Measurements from ENCODE around the gene SMIM35. TPM values are rescaled to one million over a fixed set of nuclear protein-coding genes. Genes with fewer than 3 reads are reported as not detected.

SMIM35 gene
- total and polyA plus RNA-seq, 11 donors: 0.21 TPM; not detected in 10

DNA sequence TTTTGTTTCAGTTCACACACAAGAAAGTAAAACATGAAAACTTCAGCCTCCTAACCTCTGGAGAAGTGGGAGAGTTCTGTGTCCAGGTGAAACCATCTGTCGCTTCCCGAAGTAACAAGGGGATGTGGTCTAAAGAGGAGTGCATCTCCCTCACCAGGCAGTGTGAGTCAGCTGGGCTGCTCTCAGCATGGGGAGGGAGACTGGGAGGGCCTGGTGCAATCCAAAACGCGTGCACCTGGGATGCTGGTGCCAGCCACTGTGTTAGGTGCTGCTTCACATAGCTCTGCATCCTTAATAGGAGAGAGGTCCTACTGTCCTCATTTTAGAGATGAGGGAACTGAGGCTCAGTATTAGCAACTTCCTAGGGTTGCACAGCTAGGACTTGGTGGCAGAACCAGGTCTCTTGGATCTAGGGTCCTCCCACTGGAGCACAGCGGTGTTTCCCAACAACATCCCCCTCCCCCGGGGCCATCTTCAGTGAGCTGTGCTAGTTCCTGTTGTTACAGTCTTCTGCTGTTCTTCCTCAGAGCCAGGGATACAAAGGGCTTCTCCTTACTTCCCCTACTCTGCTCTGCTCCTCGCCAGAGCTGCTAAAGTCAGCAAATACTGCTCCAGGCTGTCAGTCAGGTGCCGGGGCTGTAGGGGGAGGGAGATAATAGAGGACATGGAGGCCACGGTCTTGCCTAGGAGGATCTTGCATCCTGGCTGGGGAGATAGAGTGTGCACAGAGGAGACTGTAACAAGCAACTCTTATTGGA lies 92.6 kb downstream of the SMIM35 start:
- peak overlapping the region in 1 of 12 donors; percentile 24 for H3K4me3 ChIP-seq
- no peaks in the 10 kb centered on the region for H3K9me3 ChIP-seq
- H3K27me3 ChIP-seq: peaks cover 0 to 2% (median 0%) of the 10 kb centered on the region in 9 donors
- TF ChIP-seq, protein P1, sequence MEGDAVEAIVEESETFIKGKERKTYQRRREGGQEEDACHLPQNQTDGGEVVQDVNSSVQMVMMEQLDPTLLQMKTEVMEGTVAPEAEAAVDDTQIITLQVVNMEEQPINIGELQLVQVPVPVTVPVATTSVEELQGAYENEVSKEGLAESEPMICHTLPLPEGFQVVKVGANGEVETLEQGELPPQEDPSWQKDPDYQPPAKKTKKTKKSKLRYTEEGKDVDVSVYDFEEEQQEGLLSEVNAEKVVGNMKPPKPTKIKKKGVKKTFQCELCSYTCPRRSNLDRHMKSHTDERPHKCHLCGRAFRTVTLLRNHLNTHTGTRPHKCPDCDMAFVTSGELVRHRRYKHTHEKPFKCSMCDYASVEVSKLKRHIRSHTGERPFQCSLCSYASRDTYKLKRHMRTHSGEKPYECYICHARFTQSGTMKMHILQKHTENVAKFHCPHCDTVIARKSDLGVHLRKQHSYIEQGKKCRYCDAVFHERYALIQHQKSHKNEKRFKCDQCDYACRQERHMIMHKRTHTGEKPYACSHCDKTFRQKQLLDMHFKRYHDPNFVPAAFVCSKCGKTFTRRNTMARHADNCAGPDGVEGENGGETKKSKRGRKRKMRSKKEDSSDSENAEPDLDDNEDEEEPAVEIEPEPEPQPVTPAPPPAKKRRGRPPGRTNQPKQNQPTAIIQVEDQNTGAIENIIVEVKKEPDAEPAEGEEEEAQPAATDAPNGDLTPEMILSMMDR (IDR thresholded peaks at IDR 0.05): no peak
- no peak for TF ChIP-seq POLR2A (IDR thresholded peaks at IDR 0.05)
- 68 to 72% (median 71%) methylated on average over 9 of the region's 9 CpGs for WGBS, 4 donors
- peaks cover 0 to 98% (median 0%) of the 10 kb centered on the region in 12 donors for H3K4me1 ChIP-seq
- DNase-seq (peak in 3 of 5 donors; percentile 32 to 76 (median 54)), ATAC-seq (peak; percentile 27 to 82 (median 70))
- intact Hi-C loops (cut with DNase I): no loop called here
- H3K27ac ChIP-seq: peak overlapping the region in 1 of 12 donors; percentile 99
- peaks cover 0 to 100% (median 0%) of the 10 kb centered on the region in 9 donors for H3K36me3 ChIP-seq

DNA sequence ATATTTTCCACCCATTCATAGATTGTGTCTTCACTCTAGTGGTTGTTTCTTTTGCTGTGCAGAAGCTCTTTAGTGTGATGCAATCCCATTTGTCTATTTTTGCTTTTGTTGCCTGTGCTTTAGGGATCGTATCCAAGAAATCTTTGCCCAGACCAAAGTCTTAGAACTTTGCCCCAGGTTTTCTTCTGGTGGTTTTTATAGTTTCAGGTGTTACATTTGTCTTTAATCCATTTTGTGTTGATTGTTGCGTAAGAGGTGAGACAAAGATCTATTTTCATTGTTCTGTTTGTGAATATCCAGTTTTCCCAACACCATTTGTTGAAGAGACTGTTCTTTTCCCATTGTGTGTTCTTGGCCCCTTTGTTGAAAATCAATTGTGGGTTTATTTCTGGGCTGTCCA lies 94.1 kb downstream of the SMIM35 start:
- DNase-seq: no peak
- ATAC-seq: no peak
- peaks cover 0 to 100% (median 0%) of the 10 kb centered on the region in 9 donors for H3K36me3 ChIP-seq
- intact Hi-C loops (cut with DNase I): no loop called here
- WGBS, 4 donors: 85 to 94% (median 91%) methylated on average over 2 of the region's 2 CpGs
- peak overlapping the region in 2 of 12 donors; percentile 38 to 85 for H3K4me3 ChIP-seq
- H3K27me3 ChIP-seq: peaks cover 0 to 11% (median 0%) of the 10 kb centered on the region in 9 donors
- TF ChIP-seq POLR2A (IDR thresholded peaks at IDR 0.05): no peak
- TF ChIP-seq, protein P1 (IDR thresholded peaks at IDR 0.05): no peak
- H3K9me3 ChIP-seq: no peaks in the 10 kb centered on the region
- H3K4me1 ChIP-seq: peaks cover 0 to 91% (median 0%) of the 10 kb centered on the region in 12 donors
- peak overlapping the region in 1 of 12 donors; percentile 99 for H3K27ac ChIP-seq

DNA sequence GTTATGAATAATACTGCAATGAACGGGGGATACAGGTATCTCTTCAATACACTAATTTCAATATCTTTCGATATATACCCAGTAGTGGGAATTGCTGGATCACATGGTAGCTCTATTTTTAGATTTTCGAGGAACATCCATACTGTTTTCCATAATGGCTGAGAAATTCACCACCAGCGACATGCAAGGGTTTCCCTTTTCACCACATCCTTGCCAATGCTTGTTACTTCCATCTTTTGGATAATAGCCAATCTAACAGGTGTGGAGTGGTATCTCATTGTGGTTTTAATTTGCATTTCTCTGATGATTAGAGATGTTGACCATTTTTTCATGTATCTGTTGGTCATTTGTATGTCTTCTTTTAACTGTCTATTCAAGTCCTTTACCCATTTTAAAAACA lies 94.6 kb downstream of the SMIM35 start:
- H3K36me3 ChIP-seq: peaks cover 0 to 98% (median 0%) of the 10 kb centered on the region in 9 donors
- WGBS, 4 donors: 79 to 94% (median 86%) methylated on average over 4 of the region's 4 CpGs
- ATAC-seq (no peak), DNase-seq (no peak)
- TF ChIP-seq, protein P1 (IDR thresholded peaks at IDR 0.05): no peak
- no peak for TF ChIP-seq POLR2A (IDR thresholded peaks at IDR 0.05)
- H3K4me1 ChIP-seq: peaks cover 0 to 86% (median 0%) of the 10 kb centered on the region in 12 donors
- H3K27ac ChIP-seq: peak overlapping the region in 1 of 12 donors; percentile 99
- no peaks in the 10 kb centered on the region for H3K9me3 ChIP-seq
- peak overlapping the region in 3 of 12 donors; percentile 38 to 85 (median 62) for H3K4me3 ChIP-seq
- intact Hi-C loops (cut with DNase I): no loop called here
- peaks cover 0 to 14% (median 0%) of the 10 kb centered on the region in 9 donors for H3K27me3 ChIP-seq
